Dermis microvascular lymphatic vessel endothelial cell (primary cell): ENCODE results near the gene SPDYA. TPM values are rescaled to one million over a fixed set of nuclear protein-coding genes. Genes with fewer than 3 reads are reported as not detected.
"Not testable (repeated sequence)": the region's sequence is repeated elsewhere in the genome, so short reads cannot be mapped to it uniquely, and the experiment has no call there.

ENCODE experiments used
- DNase-seq, 2 donors: peaks; one replicate each; pipeline versions ENCODE4 v3.0.0 to v3.0.0-alpha.2; 2010; ENCODE audit warnings: low read depth in 2 of 2
- total RNA-seq: library from RNA; depleted of rRNA; stranded (reverse); fragments of >200 nt; gene quantifications from 2 replicates; pipeline ENCODE4 v1.2.1, GENCODE V29; 2014

Gene SPDYA
- 0.13 and 0.26 TPM in 2 replicates for total RNA-seq

DNA sequence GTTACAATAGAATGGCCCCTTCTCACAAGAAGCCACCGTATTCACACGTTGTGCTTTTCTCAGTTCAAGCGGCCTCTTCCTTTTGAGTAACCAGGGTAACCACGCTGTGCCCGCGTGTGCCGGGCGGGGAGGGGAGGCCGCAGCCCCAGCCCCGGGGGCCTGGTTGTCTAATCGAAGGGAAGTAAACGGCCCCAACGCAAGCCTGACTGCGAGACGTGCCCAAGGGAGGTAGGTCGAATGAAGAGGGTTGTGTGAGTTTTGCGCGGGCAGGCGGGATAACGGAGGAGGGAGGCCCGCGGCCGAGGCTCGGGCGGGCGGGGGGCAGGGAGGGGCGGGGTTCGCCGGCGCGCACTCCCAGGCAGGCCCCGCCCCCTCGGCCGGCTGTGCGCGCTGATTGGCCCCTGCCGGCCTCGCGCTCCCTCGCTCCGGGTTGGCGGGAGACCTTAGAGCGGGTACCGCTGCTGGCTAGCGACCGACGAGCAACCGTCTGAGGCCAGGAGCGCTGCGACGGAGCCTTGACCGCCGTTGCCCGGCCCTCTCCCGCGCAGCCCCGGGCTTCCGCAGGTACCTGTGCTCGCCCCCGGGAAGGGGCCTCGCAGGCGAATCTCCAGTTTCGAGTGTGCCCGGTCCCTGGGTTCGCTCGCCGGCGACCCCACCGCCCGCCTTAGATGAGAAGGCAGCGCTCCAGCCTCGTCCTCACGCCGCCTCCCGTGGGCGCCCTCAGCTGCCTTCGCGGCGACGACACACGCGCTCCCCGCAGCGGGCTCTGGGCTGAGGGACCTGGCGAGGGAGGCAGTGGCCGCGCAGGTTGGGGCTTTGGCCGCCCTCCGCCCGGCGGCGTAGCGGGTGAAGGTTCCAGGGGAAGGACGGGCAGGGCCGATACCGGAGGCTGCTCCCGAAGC is at the start of gene SPDYA:
SPDYA (plus strand) TSS at position 451 of the 902 bp plus-strand sequence. CDS start 5,181 bp downstream, outside the sequence.
- DNase-seq = peak; percentile 9 to 80

DNA sequence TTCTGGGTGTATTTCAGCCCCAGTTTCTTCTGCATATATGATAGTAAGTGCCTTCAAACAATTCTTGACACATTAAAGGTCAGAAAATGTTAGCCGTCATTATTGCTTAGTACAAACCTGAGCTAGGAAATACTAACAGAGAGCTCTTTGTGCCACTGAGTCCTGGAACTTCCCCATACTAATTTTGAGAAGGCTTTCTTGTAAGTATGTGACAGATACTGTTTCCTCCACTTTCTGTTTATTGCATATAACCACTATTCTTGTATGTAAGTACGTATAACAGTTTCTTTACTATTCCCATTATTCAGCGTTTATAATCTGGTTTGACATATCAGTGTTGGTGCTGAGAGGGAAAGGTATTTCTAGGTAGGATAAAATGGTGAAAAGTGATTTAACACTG is 49.2 kb upstream of the SPDYA start:
- DNase-seq = no peak

DNA sequence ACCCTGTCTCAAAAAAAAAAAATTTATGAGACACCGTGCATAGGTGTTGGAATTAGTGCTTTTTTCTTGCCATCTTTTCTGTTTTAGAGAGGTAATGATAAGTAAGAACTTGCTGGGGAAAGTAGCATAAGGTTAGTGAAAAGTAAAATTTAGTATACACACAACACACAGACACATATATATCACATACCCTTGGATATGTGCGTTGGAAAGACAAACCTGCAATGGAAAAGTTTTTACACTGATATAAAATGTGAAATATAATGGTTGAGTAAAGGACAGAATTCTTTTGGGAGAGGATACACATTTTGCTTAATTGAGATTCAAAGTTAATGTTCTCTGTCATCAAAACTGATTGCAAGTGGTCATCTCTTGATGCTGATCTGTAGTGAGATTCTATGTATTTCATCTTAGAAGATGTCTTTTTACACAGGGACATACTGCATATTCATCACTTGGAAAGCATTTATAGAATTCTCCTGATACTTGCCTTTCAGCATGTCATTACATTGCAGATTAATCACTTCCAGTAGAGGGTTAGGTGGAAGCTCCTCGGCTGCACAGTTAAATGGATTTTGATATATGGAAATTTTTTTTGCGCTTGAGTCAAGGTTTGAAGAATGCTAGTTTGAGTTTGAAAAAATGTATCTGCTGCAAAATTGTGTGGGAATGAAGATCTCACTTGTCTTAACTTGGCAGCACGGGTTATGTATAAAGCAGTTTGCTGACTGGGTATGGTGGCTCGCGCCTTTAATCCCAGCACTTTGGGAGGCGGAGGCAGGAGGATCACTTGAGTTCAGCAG is 45.5 kb upstream of the SPDYA start:
- DNase-seq = no peak

DNA sequence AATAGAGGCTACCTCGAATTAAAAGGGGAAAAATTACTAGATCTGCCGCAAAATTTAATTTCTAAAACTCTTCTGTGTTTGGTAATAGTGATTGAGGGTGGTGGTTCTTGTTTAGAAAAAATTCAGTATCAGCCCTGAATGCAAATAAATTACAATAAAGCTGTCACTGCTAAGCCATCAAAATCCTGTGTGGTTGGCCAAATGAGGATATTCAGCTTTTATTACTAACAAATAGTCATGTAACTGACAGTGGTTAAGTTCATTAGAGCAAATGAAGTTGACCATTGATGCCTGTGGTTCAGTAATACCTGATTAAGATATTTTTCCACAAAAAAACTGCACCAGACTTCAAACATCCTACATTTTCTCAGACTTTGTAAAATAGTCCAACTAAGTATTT is 44.6 kb upstream of the SPDYA start:
- DNase-seq = no peak

DNA sequence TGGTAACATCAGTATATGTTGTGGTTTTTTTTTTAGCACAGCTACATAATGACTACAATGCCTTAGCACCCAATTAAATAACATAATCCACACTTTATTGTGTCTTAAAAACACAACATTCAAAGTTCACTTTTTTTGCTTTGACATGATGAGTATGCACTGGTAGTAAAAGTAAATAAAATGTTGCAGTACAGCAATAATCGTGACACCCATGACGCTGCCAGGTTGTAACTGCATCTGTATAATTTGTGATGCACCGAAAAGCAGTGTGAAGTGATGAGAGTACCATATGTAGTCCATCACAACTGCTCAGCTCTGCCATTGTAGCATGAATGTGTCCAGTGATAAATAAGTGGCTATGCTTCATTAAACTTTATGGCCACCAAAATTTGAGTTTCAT is 43.3 kb upstream of the SPDYA start:
- DNase-seq = no peak

DNA sequence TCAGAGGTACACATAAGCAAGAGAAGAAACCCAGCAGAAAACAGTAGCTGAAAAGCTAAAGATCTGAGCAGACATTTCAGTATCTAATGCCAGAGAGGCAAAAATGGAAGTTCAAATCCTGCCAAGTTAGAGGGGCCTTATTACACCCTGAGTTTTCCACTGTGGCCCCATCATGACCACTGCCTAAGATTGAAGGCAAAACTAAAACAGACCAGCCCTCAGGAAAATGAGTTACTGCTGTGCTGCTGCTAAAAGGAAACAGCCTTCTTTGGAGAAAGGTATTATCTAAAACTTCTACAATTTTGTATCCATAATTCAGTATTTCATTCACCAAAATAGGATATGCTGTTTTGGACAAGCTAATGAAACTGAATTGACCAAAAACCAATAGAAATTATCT is 42.2 kb upstream of the SPDYA start:
- no peak for DNase-seq

DNA sequence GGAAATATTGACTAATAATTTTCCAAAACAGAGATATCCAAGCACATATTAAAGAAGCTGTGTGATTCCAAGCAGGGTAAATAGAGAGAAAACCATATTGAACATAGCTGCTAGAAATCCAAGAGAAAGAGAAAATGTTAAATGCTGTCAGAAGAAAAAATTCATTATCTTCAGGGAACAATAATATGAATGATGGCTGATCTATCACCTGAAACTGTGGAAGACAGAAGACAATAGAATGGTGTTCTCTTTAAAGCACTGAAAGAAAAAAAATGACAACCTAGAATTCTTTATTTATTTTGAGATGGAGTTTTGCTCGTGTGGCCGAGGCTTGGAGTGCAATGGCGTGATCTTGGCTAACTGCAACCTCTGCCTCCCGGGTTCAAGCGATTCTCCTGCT is 41.7 kb upstream of the SPDYA start:
- no peak for DNase-seq

DNA sequence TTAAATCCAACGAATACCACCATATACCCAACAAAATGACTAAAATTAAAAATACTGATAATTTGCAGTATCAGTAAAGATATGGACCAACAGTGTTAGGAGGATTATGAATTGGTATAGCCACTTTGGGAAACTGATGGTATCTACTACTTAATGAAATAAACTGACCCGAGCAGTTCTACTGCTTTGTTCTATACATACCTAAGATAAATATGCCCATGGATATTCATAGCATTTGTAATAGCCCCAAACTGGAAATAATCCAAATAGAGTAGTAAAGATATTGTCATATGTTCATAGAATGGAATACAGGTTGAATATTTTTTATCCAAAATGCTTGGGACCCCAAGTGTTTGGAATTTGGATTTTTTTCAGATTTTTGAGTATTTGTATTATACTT is 38.3 kb upstream of the SPDYA start:
- DNase-seq = no peak

DNA sequence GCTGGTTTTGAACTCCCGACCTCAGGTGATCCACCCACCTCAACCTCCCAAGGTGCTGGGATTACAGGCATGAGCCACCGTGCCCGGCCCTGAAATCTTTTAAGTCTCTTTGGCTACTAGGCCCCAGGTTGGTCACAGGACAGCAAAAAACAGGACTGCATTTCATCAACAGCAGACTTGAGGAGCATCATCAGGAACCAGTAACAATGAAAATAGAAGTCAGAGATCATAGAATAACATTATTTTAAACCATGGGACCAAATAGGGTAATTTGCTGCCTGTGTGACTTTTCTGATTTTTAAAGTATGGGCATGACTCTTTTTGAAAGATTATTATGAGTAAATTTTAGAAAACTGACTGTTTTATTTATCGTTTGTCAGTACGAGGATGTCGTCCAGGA is 34.2 kb upstream of the SPDYA start:
- DNase-seq = no peak

DNA sequence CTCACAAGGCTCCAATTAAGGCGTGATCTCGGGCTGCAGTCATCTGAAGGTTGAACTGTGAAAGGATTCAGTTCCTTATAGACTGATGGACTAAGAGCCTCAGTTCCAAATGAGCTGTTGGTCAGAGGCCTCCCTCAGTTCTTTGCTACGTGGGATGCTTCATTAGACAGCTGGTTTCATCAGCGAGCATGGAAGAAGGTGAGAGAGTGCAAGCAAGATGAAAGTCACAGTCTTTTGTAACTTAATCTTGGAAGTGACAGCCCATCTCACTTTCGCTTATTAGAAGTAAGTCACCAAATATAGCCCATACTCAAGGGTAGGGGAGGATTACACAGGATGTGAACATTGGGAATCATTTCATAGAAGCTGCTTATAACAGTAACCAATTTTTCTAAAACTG is 32.2 kb upstream of the SPDYA start:
- no peak for DNase-seq

DNA sequence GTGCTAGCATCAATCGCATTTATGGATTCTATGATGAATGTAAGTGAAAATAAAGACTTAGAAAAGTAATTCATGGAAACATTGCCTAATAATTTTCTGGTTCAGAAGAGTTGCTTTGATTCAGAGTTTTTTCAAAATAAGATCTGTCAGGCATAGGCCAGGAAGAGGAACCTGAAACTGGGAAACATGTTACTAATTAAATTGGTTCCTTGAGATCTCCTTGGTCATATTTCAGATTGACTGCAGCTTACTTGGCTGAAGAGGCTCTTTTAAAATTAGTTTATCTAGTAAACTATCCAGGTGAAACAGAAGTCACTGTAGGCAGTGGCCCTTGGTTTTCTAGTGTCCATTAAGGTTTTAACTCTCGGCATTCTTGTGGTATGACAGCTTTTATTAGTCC is 31.6 kb upstream of the SPDYA start:
- no peak for DNase-seq

DNA sequence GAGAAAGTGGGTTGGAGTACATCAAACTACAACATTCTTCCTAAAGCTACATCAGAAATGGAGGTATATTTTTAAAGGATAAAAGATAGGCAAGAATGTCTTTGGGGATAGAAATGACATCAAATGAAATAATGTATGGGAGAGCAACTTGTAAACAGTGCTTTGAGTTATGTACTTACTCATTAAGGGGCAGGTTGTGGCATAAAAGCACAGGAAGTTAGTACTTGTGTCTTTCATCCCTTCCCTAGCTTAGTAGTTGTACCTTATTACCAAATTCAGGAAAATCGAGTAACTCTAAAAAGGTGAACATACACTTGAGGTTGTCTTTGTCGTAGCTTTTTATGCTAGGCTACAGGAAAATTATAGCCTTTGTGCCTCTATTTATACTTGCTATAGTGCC is 30.1 kb upstream of the SPDYA start:
- DNase-seq = no peak

DNA sequence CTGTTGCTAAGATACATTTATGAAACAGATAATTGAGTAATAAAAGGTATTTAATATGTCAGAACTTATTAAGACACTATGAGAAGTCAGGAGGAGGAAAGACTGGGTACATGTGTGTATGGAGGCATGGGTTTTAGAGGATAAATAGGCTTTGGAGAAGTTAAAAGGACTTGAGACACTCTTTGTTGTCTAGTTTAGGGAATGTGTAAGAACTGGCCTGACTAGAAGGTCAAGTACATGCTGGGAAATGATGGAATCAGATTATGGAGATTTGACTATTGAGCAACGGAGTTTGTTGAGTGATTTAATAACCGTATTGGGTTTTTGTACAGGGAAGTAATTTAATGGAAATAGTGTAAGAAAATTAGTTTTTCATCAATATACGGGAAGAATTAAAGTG is 28.2 kb upstream of the SPDYA start:
- DNase-seq = no peak

DNA sequence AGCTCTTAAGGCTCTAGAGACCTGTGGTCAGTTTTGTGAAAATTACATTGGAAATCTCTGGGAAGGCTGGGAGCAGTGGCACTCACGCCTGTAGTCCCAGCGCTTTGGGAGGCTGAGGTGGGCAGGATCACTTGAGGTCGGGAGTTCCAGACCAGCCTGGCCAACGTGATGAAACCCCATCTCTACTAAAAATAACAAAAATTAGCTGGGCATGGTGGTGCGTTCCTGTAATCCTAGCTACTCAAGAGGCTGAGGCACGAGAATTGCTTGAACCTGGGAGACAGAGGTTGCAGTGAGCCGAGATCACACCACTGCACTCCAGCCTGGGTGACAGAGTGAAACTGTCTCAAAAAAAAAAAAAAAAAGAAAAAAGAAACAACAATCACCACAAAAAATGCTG is 26.1 kb upstream of the SPDYA start:
- not testable (repeated sequence) for DNase-seq

DNA sequence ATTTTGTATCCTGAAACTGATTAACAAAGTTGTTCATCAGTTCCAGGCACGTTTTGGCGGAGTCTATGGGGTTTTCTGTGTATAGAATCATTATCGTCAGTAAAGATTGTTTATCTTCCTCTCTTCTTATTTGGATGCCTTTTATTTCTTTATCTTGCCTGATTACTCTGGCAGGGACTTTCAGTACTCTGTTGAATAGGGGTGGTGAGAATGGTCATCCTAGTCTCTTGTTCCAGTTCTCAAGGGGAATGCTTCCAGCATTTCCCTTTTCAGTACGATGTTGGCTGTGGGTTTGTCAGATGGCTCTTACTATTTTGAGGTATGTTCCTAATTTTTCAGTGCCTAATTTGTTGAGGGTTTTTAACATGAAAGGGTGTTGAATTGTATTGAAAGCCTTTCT is 14.0 kb upstream of the SPDYA start:
- no peak for DNase-seq

DNA sequence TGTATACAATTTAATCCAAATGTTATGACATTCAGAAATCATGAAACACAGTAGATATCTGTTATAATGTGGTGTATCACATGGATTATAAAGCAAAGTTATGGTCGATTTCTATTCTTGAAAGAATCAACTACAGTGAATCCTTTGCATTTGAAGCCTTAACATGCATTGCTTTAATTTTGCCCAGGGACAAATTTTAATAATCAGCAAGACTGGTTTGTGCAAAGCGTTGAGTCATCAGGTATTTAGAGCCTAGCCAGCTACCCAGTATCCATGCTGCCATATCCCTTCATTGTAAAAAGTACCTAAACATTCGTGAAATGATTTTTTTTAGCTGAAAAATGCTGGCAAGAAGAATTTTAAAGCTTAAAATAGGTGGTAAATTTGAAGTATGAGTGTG is 8.9 kb upstream of the SPDYA start:
- no peak for DNase-seq

DNA sequence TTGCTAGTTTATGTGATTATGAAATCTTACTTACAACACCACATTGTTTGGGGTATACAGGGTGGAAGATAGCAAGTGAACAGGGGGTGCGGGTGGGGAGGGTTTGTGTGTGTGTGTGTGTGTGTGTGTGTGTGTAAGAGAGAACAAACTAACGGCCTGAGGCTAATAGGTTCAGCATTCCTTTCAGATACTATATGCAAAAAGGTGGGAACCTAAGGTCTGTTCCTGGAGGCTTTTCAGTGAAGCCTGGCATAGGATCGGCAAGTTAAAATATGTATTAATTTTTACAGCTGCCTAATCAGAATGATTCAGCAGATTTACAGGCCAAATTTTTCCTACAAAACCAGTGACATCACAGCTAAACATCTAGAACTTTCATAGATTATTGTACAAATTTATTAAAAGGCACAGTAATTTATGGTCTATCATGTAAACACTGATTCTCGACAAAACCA is 7.6 kb upstream of the SPDYA start:
- no peak for DNase-seq

DNA sequence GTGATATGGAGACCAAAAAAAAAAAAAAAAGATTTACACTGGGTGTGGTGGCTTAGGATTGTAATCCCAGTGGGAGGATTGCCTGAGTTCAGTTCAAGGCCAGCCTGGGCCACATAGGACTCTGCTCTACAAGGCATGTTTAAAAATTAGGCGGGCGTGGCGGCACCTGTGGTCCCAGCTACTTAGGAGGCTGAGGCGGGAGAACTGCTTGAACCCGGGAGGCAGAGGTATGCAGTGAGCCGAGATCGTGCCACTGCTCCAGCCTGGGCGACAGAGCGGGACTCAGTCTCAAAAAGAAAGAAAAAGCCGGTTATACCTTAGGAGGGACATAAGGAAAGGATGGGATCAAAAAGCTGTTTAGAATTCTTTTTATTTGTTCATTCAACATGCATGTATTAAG is 707 bp upstream of the SPDYA start:
- no peak for DNase-seq

DNA sequence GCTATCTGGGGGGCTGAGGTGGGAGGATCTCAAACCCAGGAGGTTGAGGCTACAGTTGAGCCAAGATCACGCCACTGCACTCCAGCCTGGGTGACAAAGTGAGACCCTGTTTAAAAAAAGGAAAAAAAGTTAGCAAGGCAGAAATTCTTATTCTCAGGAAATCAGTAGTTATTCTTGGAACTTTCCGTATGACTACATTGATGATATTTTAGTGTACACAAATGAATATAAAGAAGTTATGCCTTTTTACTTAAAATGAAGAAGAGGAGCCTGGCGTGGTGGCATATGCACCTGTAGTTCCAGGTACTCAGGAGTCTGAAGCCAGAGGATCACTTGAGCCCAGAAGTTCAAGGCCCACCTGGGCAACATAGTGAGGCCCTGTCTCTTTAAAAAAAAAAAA is 7.4 kb downstream of the SPDYA start:
- no peak for DNase-seq

DNA sequence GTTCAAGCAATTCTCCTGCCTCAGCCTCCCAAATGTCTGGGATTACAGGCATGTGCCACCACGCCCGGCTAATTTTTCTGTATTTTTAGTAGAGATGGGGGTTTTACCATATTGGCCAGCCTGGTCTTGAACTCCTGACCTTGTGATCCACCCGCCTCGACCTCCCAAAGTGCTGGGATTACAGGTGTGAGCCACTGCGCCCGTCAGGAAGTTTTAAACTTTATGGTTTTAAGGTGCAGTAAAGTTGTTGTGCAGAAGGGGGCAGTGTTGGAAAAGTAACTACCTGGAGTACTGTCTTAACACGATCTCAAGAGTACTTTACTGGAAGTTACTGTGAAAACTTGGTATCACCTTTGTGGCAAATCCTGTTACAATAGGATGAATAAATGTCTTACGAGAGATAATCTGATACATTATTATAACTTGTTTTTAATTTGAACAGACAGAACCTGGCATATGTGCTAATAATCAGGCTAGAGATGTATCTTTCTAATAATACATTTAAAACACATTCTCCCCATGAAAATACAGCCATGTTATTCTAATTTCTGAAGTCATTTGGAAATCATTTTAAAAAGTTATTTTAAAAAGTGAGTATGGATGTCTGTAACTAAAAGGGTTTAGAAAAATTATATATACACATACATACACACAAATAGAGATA is 10.8 kb downstream of the SPDYA start:
- peak; percentile 18 to 64 for DNase-seq

DNA sequence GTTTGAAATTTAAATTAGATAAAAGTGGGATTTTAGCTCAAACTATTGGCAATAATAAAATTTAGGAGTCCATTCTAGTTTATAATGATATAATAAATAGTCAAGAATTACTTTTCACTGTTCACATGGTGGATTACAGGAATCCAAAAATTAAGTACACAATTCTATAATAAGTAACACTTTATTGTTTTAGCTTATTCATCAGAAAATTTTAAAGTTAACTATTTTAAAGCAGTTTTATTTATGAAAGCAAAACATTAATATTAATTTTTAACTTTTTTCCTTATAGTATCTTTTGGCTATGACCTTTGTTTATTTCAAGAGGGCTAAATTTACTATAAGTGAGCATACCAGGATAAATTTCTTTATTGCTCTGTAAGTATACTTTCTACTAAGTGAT is 11.4 kb downstream of the SPDYA start:
- no peak for DNase-seq

DNA sequence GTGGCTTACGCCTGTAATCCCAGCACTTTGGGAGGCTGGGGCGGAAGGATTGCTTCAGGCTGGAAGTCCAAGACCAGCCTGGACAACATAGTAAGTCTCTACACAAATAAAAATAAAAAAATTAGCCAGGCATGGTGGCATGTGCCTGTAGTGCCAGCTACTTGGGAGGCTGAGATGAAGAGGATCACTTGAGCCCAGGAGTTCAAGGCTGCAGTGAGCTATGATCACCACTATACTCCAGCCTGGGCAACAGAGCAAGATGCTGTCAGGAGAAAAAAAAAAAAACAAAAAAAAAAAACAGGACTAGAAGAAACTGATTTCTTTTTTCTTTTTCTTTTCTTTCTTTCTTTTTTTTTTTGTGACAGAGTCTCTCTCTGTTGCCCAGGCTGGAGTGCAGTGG is 13.6 kb downstream of the SPDYA start:
- no peak for DNase-seq
